HCT116 (cell line): ENCODE measurements around the gene ZFHX2.

Experiments
- CEBPB ChIP-seq: IDR thresholded peaks from 2 replicates; pipeline ENCODE4 v1.6.1; 2012; ENCODE audit warnings: low read depth
- EZH2phosphoT487 ChIP-seq: fragments of 200-600 bp; IDR thresholded peaks from 2 replicates; pipeline ENCODE4 v1.6.1; 2018; ENCODE audit warnings: antibody characterized with exemption, borderline replicate concordance
- JUND ChIP-seq: IDR thresholded peaks from 2 replicates; pipeline ENCODE4 v1.6.1; 2012
- POLR2AphosphoS5 ChIP-seq: IDR thresholded peaks from 2 replicates; pipeline ENCODE4 v1.6.1; 2011; ENCODE audit warnings: mild to moderate bottlenecking, low read depth, low read length, moderate library complexity
- YY1 ChIP-seq: IDR thresholded peaks from 2 replicates; pipeline ENCODE4 v1.6.1; 2011; ENCODE audit warnings: low read length, low read depth, moderate library complexity, mild to moderate bottlenecking; ENCODE audit not compliant: insufficient replicate concordance; ENCODE audit errors: extremely low read depth
- TF ChIP-seq, protein P1 (sequence below): IDR thresholded peaks from 2 replicates; pipeline ENCODE4 v1.6.1; 2012
- TF ChIP-seq, protein P2 (sequence below), 3 experiments: fragments of 200-600 bp in 1 of 3; sonication (generic) in 1 of 3; IDR thresholded peaks in 2 of 3; conservative IDR thresholded peaks in 1 of 3; 2 replicates each; pipeline ENCODE4 v1.5.1; 2012 to 2017; ENCODE audit warnings: low read depth in 2 of 3, low read length in 2 of 3, antibody characterized with exemption in 1 of 3, borderline replicate concordance in 1 of 3, control low read depth in 1 of 3, mild to moderate bottlenecking in 1 of 3, mixed read lengths in 1 of 3, mixed run types in 1 of 3, moderate library complexity in 1 of 3; ENCODE audit not compliant: insufficient read depth in 1 of 3

DNA sequence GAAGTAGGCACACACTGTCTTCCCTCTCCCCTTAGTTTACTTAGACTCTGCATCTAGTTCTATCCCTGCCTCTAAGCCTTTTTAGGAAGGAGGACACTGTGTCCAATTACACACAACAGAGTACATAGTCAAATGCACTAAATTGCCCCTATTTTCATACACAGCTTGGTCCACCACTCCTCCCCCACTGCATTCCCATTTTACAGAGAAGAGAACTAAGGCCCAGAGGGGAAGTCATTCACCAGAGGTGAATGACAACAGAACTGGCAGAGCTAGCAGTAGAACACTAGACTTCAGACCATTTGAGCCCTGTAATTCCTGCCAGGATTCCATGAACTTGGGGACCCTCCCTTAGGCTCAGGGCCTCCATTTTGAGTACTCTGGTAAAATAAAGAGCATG is 28.2 kb upstream of the ZFHX2 start:
- TF ChIP-seq EZH2phosphoT487 (no peak), CEBPB (no peak), YY1 (no peak), POLR2AphosphoS5 (no peak), JUND (no peak)
- TF ChIP-seq, protein P1, sequence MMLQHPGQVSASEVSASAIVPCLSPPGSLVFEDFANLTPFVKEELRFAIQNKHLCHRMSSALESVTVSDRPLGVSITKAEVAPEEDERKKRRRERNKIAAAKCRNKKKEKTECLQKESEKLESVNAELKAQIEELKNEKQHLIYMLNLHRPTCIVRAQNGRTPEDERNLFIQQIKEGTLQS, result no peak
- TF ChIP-seq, protein P2, sequence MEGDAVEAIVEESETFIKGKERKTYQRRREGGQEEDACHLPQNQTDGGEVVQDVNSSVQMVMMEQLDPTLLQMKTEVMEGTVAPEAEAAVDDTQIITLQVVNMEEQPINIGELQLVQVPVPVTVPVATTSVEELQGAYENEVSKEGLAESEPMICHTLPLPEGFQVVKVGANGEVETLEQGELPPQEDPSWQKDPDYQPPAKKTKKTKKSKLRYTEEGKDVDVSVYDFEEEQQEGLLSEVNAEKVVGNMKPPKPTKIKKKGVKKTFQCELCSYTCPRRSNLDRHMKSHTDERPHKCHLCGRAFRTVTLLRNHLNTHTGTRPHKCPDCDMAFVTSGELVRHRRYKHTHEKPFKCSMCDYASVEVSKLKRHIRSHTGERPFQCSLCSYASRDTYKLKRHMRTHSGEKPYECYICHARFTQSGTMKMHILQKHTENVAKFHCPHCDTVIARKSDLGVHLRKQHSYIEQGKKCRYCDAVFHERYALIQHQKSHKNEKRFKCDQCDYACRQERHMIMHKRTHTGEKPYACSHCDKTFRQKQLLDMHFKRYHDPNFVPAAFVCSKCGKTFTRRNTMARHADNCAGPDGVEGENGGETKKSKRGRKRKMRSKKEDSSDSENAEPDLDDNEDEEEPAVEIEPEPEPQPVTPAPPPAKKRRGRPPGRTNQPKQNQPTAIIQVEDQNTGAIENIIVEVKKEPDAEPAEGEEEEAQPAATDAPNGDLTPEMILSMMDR (IDR thresholded peaks at IDR 0.05 in 2 of 3, conservative IDR thresholded peaks at IDR 0.05 in 1 of 3; ENCODE audit: borderline replicate concordance in 1 of 3, insufficient read depth in 1 of 3, low read depth in 2 of 3, low read length in 2 of 3), result no peak
